Skeletal muscle cell (primary cell): ENCODE measurements around the gene CA10.

Source experiments
- DNase-seq: peaks from one replicate; pipeline ENCODE4 v3.0.0-alpha.2; 2010; ENCODE audit warnings: low read depth
- H3K4me3 ChIP-seq: 2 replicates; pipeline ENCODE4 v1.5.1; 2011; ENCODE audit warnings: low read depth, mild to moderate bottlenecking, control low read depth, low read length, moderate library complexity

The CA10 gene

DNA sequence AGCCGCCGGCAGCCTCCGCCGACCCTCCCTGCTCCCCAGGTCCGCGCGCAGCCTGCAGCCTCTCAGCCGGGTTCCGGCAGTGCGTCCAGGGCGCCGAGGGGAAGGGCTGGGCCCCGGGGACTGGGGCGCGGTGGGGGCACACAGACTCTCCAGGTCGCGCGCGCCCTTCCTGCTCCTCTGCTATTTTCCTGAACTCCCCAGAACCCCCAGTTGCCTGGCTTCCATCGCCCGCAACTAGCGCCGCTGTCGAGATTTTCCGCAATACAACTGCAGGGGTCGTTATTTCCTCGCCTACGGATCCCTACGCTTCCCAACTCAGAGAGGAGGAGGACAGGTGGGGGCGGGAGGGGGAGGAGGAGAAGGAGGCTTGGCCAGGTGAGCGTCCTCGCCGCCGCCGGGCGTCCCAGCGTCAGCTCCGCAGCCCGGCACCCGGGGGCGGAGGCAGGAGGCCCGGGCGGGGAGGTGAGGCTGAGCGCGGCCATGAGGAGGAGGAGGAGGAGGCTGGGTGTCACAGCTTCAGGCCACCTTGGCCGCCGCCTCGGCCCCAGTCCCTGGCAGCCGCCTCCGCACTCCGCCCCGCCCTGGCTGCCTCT is at the start of gene CA10:
TSS of gene CA10 (minus strand) at position 265 of the 593 bp plus-strand sequence.
- no peak for DNase-seq
- H3K4me3 ChIP-seq, result no peak within 1 kb of the TSS

GRCh38 chr17:52207796-52208195 is 49.3 kb upstream of the CA10 start:
- H3K4me3 ChIP-seq, result no peak overlapping the region
- DNase-seq, result no peak

GRCh38 chr17:52202520-52203080 is 44.1 kb upstream of the CA10 start:
- no peak for DNase-seq
- no peak overlapping the region for H3K4me3 ChIP-seq

GRCh38 chr17:52201767-52202519 is 43.4 kb upstream of the CA10 start:
- no peak for DNase-seq

GRCh38 chr17:52191491-52191890 is 33.0 kb upstream of the CA10 start:
- no peak for DNase-seq
- no peak overlapping the region for H3K4me3 ChIP-seq

More at GRCh38 chr17:52201767-52202519, 43.4 kb upstream of the CA10 start:
- no peak overlapping the region for H3K4me3 ChIP-seq

DNA sequence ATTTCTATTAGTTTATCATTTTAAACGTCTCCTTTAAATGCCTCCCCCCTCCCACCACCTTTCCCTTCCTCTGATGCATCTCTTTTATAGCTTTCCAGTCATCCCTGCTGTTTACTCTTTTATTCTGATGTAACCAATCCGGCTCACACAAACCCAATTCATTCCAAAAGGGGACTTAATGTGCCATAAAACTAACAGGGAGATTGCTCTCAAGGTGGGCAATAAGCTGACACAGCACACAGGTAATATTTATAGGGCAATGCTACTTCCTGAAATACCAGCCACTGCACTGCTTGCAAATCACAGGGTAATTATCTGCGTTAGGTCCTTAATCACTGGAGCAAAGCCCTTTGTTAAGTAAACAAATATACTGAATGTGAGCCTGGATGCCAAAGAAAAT is 23.3 kb upstream of the CA10 start:
- no peak overlapping the region for H3K4me3 ChIP-seq
- no peak for DNase-seq

- no peak for DNase-seq
- H3K4me3 ChIP-seq, result no peak overlapping the region
Observed at GRCh38 chr17:52178012-52178411, 19.5 kb upstream of the CA10 start.

- no peak overlapping the region for H3K4me3 ChIP-seq
- no peak for DNase-seq
Observed at GRCh38 chr17:52170963-52171572, 12.6 kb upstream of the CA10 start.

DNA sequence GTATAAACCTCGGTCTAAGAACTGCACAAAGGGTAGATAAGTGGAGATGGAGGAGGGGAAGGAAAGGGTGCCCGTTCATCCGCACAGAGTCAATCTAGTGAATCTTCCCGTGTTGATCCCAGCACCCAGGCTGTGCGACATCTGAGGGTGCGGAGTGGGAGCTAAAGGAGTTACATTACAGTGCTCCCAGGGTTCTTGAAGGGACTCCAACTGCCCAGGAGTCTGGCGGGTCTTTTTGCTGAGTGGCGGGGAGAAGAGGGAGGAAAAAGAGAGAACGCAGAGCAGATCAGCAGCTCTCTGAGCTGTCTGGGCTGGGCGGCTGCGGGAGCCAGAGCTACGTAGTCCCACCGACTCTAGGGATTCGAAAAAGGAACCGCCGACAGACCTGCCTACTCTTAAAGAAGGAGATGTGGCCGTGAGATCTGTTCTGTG is 1.6 kb upstream of the CA10 start:
- DNase-seq, result no peak
- H3K4me3 ChIP-seq, result no peak overlapping the region

DNA sequence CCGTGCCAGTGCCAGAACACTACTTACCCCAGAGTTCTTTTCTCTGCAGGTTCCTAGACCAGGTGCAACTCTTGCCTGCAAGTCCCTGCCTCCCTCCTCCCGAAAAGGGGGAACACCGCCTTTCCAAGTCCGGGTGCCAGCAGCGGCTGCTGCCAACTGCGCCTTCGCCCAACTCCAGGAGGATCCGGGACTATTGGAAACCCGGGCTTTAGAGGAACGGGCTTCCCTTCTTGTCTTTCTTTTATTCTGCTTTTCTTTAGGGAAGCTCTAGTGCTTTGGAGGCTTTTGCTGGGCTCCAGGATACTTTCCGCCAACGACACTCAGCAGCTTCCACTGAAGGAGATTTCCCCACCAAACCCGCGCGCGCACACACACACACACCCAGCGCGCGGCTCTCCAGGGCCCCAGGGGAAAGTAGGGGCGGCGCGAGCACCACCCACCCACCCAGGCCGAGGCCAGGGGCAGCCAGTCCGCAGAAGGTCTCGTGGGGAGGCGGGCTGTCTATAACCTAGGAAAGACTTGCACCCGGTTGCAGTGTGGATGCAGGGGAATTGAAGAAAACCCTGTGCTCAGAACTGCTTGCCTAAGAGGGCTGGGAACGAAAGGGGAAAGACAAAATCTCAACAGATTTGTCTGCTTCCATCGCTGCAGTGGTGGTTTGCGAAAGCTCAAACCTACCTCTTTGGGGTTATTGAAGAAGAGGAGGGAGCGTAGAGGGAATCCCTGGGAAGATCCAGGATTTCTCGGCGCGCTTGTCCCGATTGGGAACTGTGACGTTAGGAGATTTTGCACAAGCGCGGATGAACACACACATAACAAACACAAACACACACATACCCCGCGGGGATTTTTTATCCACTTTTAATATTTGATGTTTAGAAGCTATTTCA is 977 bp upstream of the CA10 start:
- DNase-seq, result no peak
- no peak overlapping the region for H3K4me3 ChIP-seq

GRCh38 chr17:52157603-52158449 is 688 bp downstream of the CA10 start:
- DNase-seq, result no peak

DNA sequence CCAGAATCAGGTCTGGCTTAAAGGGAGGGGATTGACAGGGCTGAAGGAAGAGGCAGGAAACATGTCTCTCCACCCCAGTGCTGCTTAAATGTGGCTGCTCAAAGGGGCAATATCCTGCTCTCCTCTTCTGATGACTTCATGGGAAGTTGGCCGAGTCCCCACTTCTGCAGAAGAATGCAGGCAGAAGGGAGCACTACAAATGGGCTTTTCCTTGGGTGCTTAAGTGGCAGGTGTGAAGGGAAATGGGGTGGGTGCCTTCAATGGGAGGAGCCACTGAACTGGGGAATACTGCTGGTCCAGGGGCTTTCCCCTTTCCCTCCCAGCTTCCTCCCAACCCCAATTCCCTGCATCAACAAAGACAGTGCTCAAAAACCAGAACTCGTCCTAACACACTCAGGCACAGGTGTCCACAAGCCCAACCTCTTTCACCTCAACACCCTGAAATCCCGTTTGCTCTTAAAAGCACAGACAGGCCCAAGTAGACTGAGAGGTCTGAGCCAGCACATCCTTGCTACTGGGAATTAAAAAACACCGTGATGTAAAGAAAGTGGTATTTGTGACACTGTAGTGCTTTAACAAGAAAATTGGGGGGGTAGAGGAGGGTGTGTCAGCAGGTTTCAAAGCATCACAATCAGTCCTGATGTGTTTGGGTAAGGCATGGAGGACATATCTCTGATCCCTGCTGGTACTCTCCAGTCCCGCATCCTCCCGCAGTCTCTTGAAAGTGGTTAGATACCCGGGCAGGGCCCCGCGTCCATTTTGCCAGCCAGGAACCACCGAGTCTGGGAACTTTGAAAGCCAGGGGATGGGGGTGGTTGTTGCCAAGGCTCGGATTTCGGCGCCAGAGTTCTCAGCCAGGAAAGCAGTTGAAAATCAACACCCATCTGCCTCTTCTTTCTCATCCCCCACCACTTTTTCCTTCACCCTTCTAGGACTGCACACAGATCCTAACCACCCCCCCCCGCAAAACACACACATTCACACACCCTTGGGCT is 1.6 kb downstream of the CA10 start:
- DNase-seq, result no peak
- no peak overlapping the region for H3K4me3 ChIP-seq

More at GRCh38 chr17:52157603-52158449, 688 bp downstream of the CA10 start:
- no peak overlapping the region for H3K4me3 ChIP-seq

GRCh38 chr17:52155301-52155700 is 3.2 kb downstream of the CA10 start:
- no peak for DNase-seq
- no peak overlapping the region for H3K4me3 ChIP-seq

GRCh38 chr17:52154466-52154865 is 4.0 kb downstream of the CA10 start:
- no peak overlapping the region for H3K4me3 ChIP-seq
- DNase-seq, result no peak

DNA sequence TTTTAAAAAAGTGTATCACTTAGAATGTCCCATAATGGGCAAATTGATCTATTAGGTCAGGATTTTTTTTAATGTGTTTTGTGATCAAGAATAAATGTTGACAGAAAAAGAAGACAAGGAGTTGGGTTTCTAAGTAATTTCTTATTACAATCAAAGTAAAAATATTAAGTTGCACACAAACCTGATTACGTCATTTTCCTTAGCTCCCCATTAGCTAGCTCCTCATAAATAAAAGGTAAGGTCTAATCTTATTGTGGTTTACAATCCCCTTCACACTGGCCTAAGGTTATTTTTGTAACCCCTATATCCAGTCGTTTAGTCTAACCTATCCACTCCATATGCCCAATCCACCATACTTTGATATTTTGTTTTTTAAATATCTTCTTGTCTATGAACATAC is 7.6 kb downstream of the CA10 start:
- no peak for DNase-seq
- no peak overlapping the region for H3K4me3 ChIP-seq

GRCh38 chr17:52149626-52150025 is 8.9 kb downstream of the CA10 start:
- no peak for DNase-seq
- H3K4me3 ChIP-seq, result no peak overlapping the region

DNA sequence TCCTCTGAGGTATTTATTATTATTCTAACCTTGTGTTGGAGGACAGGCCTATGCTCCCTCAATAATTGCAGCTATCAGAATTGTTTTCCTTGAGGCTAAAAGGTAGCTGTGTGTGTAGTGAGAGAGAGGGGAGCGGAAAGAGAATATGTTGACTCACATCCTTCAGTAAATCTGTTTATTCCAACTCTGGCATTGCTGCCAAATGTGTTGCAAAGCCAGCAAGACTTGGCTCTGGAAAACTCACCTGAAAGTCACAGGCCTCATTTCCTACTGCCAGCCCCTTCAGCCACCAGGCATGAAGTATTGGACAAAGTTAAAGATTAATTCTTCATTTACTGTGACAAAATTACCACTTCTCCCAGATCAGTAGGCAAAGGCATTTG is 9.6 kb downstream of the CA10 start:
- H3K4me3 ChIP-seq, result no peak overlapping the region
- DNase-seq, result no peak
